CD4-positive, CD25-positive, alpha-beta regulatory T cell (primary cell): Measurements from ENCODE around the gene TMEM134. TPM values are rescaled to one million over a fixed set of nuclear protein-coding genes. Genes with fewer than 3 reads are reported as not detected.
A peak's percentile ranks its signal among the peaks of the same experiment; 100 is the strongest.

ENCODE experiments used
- ATAC-seq, 2 donors: fragments of 150-1000 bp; cut with Tn5 transposase; one replicate each; pipeline ENCODE4 v1.10.0; 2021; ENCODE audit warnings: low read depth in 2 of 2, moderate number of reproducible peaks in 2 of 2, moderate library complexity in 1 of 2
- DNase-seq, 3 donors: peaks; one replicate each; pipeline versions ENCODE4 v3.0.0 to v3.0.0-alpha.2; 2012 to 2022; ENCODE audit warnings: mixed read lengths in 1 of 3
- H3K27ac ChIP-seq: one replicate; pipeline ENCODE4 v1.7.0; 2013; ENCODE audit warnings: mild to moderate bottlenecking, low read length; ENCODE audit not compliant: insufficient read depth, poor library complexity, severe bottlenecking
- H3K27me3 ChIP-seq: one replicate; pipeline ENCODE4 v1.7.0; 2013; ENCODE audit warnings: low read length; ENCODE audit not compliant: control insufficient read depth, insufficient read depth
- H3K36me3 ChIP-seq: one replicate; pipeline ENCODE4 v1.7.0; 2013; ENCODE audit warnings: mild to moderate bottlenecking, low read length, moderate library complexity; ENCODE audit not compliant: control insufficient read depth, insufficient read depth
- H3K4me1 ChIP-seq: 2 replicates; pipeline ENCODE4 v1.7.0; 2013; ENCODE audit warnings: mild to moderate bottlenecking, low read length; ENCODE audit not compliant: insufficient read depth, control insufficient read depth, poor library complexity, severe bottlenecking
- H3K4me3 ChIP-seq: one replicate; pipeline ENCODE4 v1.7.0; 2013; ENCODE audit warnings: low read depth, mild to moderate bottlenecking, low read length, moderate library complexity
- H3K9me3 ChIP-seq, 2 experiments: 1 replicate in 1 of 2; 2 replicates in 1 of 2; pipeline ENCODE4 v1.7.0; 2013; ENCODE audit warnings: low read length in 2 of 2, mild to moderate bottlenecking in 1 of 2, moderate library complexity in 1 of 2; ENCODE audit not compliant: control insufficient read depth in 2 of 2
- H3K27ac Mint-ChIP-seq, 3 donors: one replicate each; pipeline ENCODE4 v1.8.0; 2020 to 2022; ENCODE audit warnings: mild to moderate bottlenecking in 3 of 3, mixed read lengths in 3 of 3, moderate library complexity in 2 of 3
- H3K27me3 Mint-ChIP-seq: one replicate; pipeline ENCODE4 v1.8.0; 2022; ENCODE audit warnings: mild to moderate bottlenecking, mixed read lengths
- H3K36me3 Mint-ChIP-seq: one replicate; pipeline ENCODE4 v1.8.0; 2020; ENCODE audit warnings: mixed read lengths
- H3K4me1 Mint-ChIP-seq, 4 donors: one replicate each; pipeline ENCODE4 v1.8.0; 2020 to 2022; ENCODE audit warnings: mixed read lengths in 4 of 4, mild to moderate bottlenecking in 1 of 4
- H3K4me3 Mint-ChIP-seq, 4 donors: one replicate each; pipeline ENCODE4 v1.8.0; 2020 to 2022; ENCODE audit warnings: mild to moderate bottlenecking in 4 of 4, mixed read lengths in 4 of 4, moderate library complexity in 3 of 4
- H3K9me3 Mint-ChIP-seq, 7 donors: one replicate each; pipeline ENCODE4 v1.8.0; 2020 to 2022; ENCODE audit warnings: mixed read lengths in 7 of 7, mild to moderate bottlenecking in 3 of 7, moderate library complexity in 2 of 7
- polyA plus RNA-seq, 4 donors: library from polyadenylated mRNA; unstranded; fragments of 300-500 nt; fragmentation: Illumina TruSeq; gene quantifications; one replicate each; pipeline ENCODE4 v1.2.3, GENCODE V29; 2021
- total RNA-seq: library from RNA; stranded (reverse); gene quantifications from one replicate; pipeline ENCODE4 v1.2.3, GENCODE V29; 2022

Gene TMEM134
- total and polyA plus RNA-seq, 5 donors from 2014 or later, result 48.7 to 228 (median 158) TPM

DNA sequence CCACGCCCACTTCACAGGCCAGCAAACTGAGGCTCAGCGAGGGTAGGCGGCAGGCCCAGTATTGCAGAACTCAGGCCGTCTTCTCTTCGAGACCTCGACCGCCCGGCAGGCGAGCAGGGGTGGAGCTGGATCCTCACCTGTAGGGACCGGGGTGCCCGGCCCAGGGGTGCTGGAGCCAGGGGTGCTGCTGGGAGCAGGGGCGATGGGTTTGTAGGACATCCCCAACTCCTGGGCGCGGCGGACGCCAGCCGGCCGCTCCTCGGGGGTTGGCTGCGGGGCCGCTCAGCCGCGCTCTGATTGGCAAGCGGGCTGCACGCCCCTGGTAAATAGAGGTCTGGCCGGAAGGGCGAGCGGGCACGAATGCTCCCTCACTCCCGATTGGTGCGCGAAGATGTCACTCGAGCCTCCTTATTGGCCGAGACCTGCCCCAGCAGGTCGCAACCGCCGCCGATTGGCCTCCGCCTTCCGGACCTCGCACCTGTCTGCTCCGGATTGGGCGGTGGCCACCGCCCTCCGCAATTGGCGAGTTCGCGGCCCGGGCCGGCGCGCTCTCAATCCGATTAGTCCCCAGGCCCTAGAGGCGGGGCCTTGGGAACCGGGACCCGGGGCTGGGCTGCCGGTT is 38.9 kb upstream of the TMEM134 start, which contains the start of gene CDK2AP2:
Gene CDK2AP2 (minus strand): TSS at position 299 of the 622 bp plus-strand sequence. CDS start 80 bp downstream, at position 219.
- H3K4me3 ChIP-seq, result peak within 1 kb of the TSS; percentile 66
- DNase-seq (peak; percentile 95 to 99 (median 96)), ATAC-seq (peak; percentile 77 to 79)
- Mint-ChIP-seq H3K36me3 (no peaks in the 10 kb centered on the region), H3K27me3 (peaks cover 23% of the 10 kb centered on the region), H3K4me3 (peak within 1 kb of the TSS; percentile 90 to 96 (median 91)), H3K9me3 (no peaks in the 10 kb centered on the region), H3K4me1 (peaks cover 7 to 40% (median 26%) of the 10 kb centered on the region in 4 donors), H3K27ac (peak within 1 kb of the TSS; percentile 94 to 96 (median 94))
- H3K27me3 ChIP-seq, result peaks cover 9% of the 10 kb centered on the region
- H3K9me3 ChIP-seq, result no peaks in the 10 kb centered on the region
- peak within 1 kb of the TSS; percentile 98 for H3K27ac ChIP-seq
- H3K36me3 ChIP-seq, result no peaks in the 10 kb centered on the region
- H3K4me1 ChIP-seq, result peaks cover 46% of the 10 kb centered on the region

DNA sequence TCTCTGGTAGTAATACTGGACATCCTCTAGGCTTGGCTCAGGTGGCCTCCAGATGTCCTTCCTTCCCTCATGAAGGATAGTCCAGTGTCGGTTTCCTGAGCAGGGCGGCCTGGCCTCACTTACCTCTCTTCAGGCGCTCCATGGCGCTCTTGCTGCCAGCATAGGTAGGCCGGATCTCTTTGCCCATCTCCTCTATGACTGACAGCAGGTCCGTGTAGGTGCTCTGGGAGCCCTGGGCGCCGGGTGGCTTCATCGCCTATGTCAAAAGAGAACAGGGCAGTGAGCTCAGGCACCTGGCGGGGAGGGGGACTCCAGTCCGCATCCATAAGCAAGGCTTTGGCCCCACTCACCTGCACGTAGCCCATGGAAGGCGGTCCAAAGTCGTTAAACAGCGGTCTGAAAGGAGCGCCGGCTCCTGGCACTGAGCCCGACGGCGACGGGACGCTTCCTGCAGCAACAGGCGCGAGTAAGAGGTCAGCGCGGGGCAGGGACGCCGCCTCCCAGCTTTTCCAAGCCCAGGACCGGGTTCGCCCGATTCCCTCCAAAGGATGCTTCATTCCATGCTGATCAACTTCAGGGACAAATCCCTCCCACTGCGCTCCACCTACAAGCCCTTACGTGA is 38.3 kb upstream of the TMEM134 start:
- H3K27me3 Mint-ChIP-seq, result peaks cover 23% of the 10 kb centered on the region
- peak overlapping the region; percentile 90 to 96 (median 91) for H3K4me3 Mint-ChIP-seq
- H3K36me3 Mint-ChIP-seq, result no peaks in the 10 kb centered on the region
- DNase-seq (peak in 1 of 3 donors; percentile 18), ATAC-seq (no peak)
- H3K4me1 ChIP-seq, result peaks cover 49% of the 10 kb centered on the region
- peak overlapping the region; percentile 98 for H3K27ac ChIP-seq
- peaks cover 3% of the 10 kb centered on the region for H3K36me3 ChIP-seq
- H3K27ac Mint-ChIP-seq, result peak overlapping the region; percentile 86 to 96 (median 94)
- H3K9me3 Mint-ChIP-seq, result no peaks in the 10 kb centered on the region
- peaks cover 7 to 45% (median 29%) of the 10 kb centered on the region in 4 donors for H3K4me1 Mint-ChIP-seq
- peaks cover 9% of the 10 kb centered on the region for H3K27me3 ChIP-seq
- peak overlapping the region; percentile 52 for H3K4me3 ChIP-seq
- no peaks in the 10 kb centered on the region for H3K9me3 ChIP-seq

DNA sequence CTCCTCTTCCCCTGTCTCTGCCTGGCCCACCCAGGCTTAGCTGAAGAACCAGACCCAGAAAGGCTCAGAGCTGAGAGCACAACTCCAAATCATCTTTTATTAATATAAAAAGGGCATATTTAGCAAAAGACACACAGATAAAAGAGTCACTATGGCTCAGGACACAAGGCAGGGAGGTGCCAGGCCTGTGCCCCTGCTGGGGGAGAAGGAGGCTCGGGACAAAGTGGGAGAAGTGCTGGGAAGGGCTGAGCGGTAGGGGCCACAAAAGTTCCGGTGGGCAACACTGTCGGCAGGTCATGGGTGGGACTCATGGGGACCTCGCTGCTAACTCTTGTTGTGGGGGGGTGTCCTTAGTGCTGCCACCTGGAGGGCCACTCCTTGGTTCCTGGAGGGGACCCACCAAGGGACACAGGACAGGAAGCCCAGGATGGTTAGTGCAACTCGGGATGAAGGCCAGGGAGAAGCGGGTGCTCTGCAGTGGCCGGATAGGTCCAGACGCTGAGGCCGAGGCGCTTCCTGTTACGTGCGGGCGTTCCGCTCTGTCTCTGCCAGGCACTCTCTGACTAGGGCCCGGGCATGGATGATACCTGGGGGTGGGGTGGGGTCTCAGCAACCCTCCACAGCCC is 37.5 kb upstream of the TMEM134 start:
- peaks cover 49% of the 10 kb centered on the region for H3K4me1 ChIP-seq
- peaks cover 23% of the 10 kb centered on the region for H3K27me3 Mint-ChIP-seq
- H3K36me3 ChIP-seq, result peaks cover 10% of the 10 kb centered on the region
- peak overlapping the region; percentile 47 for H3K4me3 ChIP-seq
- H3K27ac ChIP-seq, result peak overlapping the region; percentile 98
- no peaks in the 10 kb centered on the region for H3K9me3 ChIP-seq
- no peaks in the 10 kb centered on the region for H3K36me3 Mint-ChIP-seq
- peaks cover 7 to 45% (median 29%) of the 10 kb centered on the region in 4 donors for H3K4me1 Mint-ChIP-seq
- peak overlapping the region; percentile 90 to 98 (median 94) for H3K4me3 Mint-ChIP-seq
- no peaks in the 10 kb centered on the region for H3K9me3 Mint-ChIP-seq
- ATAC-seq (no peak), DNase-seq (no peak)
- H3K27ac Mint-ChIP-seq, result peak overlapping the region; percentile 86 to 96 (median 92)
- H3K27me3 ChIP-seq, result peaks cover 5% of the 10 kb centered on the region

DNA sequence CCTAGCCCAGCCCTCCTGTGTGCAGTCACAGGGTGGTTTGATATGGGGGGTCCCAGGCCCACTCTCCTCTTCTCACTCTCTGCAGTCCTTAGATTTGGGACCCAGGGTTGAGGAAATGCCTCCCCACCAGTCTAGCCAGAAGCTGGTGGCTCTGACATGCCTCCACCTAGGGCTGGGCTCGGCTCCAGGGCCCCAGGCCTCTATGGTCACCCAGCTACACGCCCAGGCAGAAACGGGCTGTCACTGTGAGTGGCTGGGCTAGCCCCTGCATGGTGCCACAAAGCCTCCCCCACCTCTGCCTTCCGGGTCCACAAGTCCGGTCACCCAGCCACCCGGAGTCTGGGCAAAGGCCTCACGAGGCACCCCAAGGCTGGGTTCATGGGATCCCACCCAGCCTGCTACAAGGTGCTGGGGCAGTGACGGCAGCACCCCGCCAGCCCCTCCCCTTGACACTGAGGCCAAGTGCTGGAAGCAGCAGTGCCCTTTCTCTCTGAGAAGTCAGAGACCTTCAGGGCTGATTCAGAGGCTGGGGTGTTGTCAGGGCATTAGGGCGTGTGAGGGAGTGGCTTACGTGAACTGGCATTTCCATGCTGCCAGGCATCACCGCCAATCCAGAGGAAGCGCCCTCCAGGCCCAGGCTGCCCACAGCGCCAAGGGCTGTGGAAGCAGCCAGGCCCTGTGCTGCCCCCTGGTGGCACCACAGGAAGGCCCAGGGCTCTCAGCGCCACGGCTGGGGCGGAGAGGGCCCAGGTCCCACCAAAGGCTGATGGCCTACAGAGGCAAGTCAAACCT is 36.8 kb upstream of the TMEM134 start:
- peaks cover 8 to 51% (median 34%) of the 10 kb centered on the region in 4 donors for H3K4me1 Mint-ChIP-seq

GRCh38 chr11:67504950-67505581 is 36.0 kb upstream of the TMEM134 start, which contains the start of gene PITPNM1:
Gene PITPNM1, minus strand, starts transcription at chr11:67505363. Its CDS starts 1,183 bp downstream, at chr11:67504180.
- Histone ChIP-seq H3K4me3 (peak within 1 kb of the TSS; percentile 55), H3K27ac (peak within 1 kb of the TSS; percentile 98), H3K9me3 (no peaks in the 10 kb centered on the region), H3K4me1 (peaks cover 49% of the 10 kb centered on the region), H3K36me3 (peaks cover 23% of the 10 kb centered on the region), H3K27me3 (no peaks in the 10 kb centered on the region)
- Mint-ChIP-seq H3K9me3 (no peaks in the 10 kb centered on the region), H3K36me3 (peaks cover 10% of the 10 kb centered on the region), H3K27me3 (peaks cover 11% of the 10 kb centered on the region), H3K27ac (peak within 1 kb of the TSS; percentile 86 to 96 (median 94)), H3K4me3 (peak within 1 kb of the TSS; percentile 90 to 98 (median 94)), H3K4me1 (peaks cover 10 to 55% (median 38%) of the 10 kb centered on the region in 4 donors)
- peak; percentile 2 to 4 for ATAC-seq
- peak; percentile 67 to 76 (median 70) for DNase-seq

More for the DNA sequence above, 36.8 kb upstream of the TMEM134 start:
- peak; percentile 43 to 50 for ATAC-seq
- peaks cover 17% of the 10 kb centered on the region for H3K36me3 ChIP-seq
- no peaks in the 10 kb centered on the region for H3K9me3 ChIP-seq
- no peaks in the 10 kb centered on the region for H3K9me3 Mint-ChIP-seq
- DNase-seq, result peak; percentile 84 to 92 (median 88)
- peaks cover 19% of the 10 kb centered on the region for H3K27me3 Mint-ChIP-seq
- peaks cover 49% of the 10 kb centered on the region for H3K4me1 ChIP-seq
- H3K4me3 Mint-ChIP-seq, result peak overlapping the region; percentile 90 to 98 (median 94)
- peak overlapping the region; percentile 98 for H3K27ac ChIP-seq
- H3K36me3 Mint-ChIP-seq, result peaks cover 6% of the 10 kb centered on the region
- H3K4me3 ChIP-seq, result peak overlapping the region; percentile 55
- H3K27me3 ChIP-seq, result peaks cover 3% of the 10 kb centered on the region
- peak overlapping the region; percentile 86 to 96 (median 94) for H3K27ac Mint-ChIP-seq

DNA sequence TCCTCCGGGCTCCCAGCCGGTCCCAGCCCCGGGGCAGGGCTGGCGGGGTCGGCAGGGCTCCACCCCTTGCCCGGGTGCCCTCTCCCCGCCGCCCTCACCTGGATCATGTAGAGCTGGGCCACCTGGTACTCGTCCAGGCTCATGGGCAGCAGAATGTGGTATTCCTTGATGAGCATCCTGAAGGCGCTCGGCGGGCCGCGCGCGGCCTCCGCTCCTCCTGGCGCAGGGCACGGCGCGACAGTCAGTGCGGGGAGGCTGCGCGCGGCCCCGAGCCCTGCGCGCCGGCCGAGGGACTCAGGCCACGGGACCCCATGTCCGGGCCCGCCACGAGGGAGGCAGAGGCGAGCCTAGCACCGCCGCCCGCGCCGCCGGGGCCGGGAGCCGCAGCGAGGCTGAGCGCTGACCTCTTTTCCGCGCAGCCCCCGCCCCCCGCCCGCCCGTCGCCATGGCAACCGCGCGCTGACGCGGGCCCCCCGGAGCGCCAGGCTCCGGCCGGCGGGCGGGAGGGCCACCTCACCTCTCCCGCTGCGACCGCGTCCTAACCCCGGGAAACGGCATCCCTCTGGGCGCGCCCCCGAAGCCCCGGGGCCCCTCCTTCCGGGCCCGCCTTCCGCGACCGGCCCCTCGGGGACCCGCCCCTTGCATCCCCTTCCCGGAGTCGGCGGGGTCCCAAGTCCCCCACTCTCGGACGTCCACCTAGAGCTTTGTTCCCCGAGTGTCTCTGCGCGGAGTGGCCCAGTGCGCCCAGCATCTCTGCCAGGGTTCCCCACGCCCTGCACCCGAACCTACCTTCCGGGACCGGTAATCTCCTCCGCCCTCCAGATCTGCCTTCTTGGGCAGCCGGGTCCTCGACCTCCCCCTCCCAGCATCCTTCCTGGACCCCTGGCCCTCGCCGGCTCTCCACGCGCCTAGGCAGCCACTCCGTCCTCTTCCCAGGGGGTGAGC is 35.2 kb upstream of the TMEM134 start:
- DNase-seq, result peak; percentile 42 to 52 (median 43)
- Mint-ChIP-seq H3K27ac (peak overlapping the region in 2 of 3 donors; percentile 73 to 80), H3K4me1 (peaks cover 10 to 53% (median 38%) of the 10 kb centered on the region in 4 donors), H3K36me3 (peaks cover 10% of the 10 kb centered on the region), H3K4me3 (peak overlapping the region; percentile 90 to 94 (median 92)), H3K9me3 (no peaks in the 10 kb centered on the region), H3K27me3 (peaks cover 6% of the 10 kb centered on the region)
- Histone ChIP-seq H3K9me3 (no peaks in the 10 kb centered on the region), H3K4me1 (peaks cover 49% of the 10 kb centered on the region), H3K4me3 (peak overlapping the region; percentile 53), H3K27ac (peak overlapping the region; percentile 98), H3K36me3 (peaks cover 29% of the 10 kb centered on the region), H3K27me3 (no peaks in the 10 kb centered on the region)
- no peak for ATAC-seq
